Pancreas (tissue), 10 donors: ENCODE data around the gene CROCC2. TPM values are rescaled to one million over a fixed set of nuclear protein-coding genes. Genes with fewer than 3 reads are reported as not detected.
A peak's percentile ranks its signal among the peaks of the same experiment; 100 is the strongest.

Source experiments
- ATAC-seq, 4 donors: fragments of 200-7000 bp; cut with Tn5 transposase; one replicate each; pipeline versions ENCODE4 v1.8.0 to v1.9.1; 2020; ENCODE audit warnings: mild to moderate bottlenecking in 4 of 4, moderate library complexity in 4 of 4
- DNase-seq, 6 donors: peaks; one replicate each; pipeline ENCODE4 v3.0.0-alpha.2; 2020
- FAIRE-seq: peaks from 2 replicates; lab custom pipeline; 2012; peaks lifted over from hg19 to GRCh38; lab: Jason Lieb, UNC
- H3K27ac ChIP-seq, 4 donors: fragments of 200-600 bp; sonication (generic); 1 replicate in 3 of 4; 2 replicates in 1 of 4; pipeline versions ENCODE4 v1.5.0 to v1.8.0; 2020
- H3K27me3 ChIP-seq, 4 donors: fragments of 200-600 bp; one replicate each; pipeline ENCODE4 v1.8.0; 2021
- H3K36me3 ChIP-seq, 3 donors: fragments of 200-600 bp; sonication (generic) in 1 of 3; one replicate each; pipeline versions ENCODE4 v1.5.0 to v1.8.0; 2020 to 2021
- H3K4me1 ChIP-seq, 3 donors: fragments of 200-600 bp; one replicate each; pipeline ENCODE4 v1.8.0; 2021
- H3K4me3 ChIP-seq, 4 donors: fragments of 200-600 bp; sonication (generic) in 2 of 4; one replicate each; pipeline versions ENCODE4 v1.5.0 to v1.8.0; 2020 to 2021
- H3K9me3 ChIP-seq, 4 donors: fragments of 200-600 bp; one replicate each; pipeline ENCODE4 v1.8.0; 2021
- WGBS, 2 donors: extraction: QIAGEN DNeasy Blood & Tissue Kit; methylation state at CpG; one replicate each; pipeline ENCODE4 v1.1.7; 2013; 5-methylcytosine and 5-hydroxymethylcytosine counted together
- intact Hi-C, 3 donors: fragments of 100-400 bp; cut with DNase I; formaldehyde crosslinking; loops; one replicate each; pipeline versions ENCODE4 v1.11.1 to v1.14.2; 2022
- polyA plus RNA-seq, 2 donors: library from polyadenylated mRNA; stranded (reverse); fragments of 200-250 nt; gene quantifications; one replicate each; pipeline ENCODE4 v1.2.3, GENCODE V29; 2013
- total RNA-seq, 6 donors: library from RNA; stranded (reverse); fragmentation: NEBNext Ultra II Directional in 4 of 6; extraction: Animal tissue kit (Norgen Biotek cat#: 25700) in 4 of 6; gene quantifications; one replicate each; pipeline versions ENCODE4 v1.2.1 to v1.2.4, GENCODE V29; 2021 to 2023
- TF ChIP-seq, protein P1 (sequence below), 4 donors: fragments of 200-600 bp; sonication (generic) in 3 of 4; IDR thresholded peaks; one replicate each; pipeline versions ENCODE4 v1.5.0 to v1.8.0; 2021; ENCODE audit warnings: antibody characterized with exemption in 4 of 4
- donor health status: healthy with polysubstance abuse.
- donor health status: DM: no; HTN: no; CAD: no; lungs with moderate emphysema.
- donor health status: DM: no; HTN: no; CAD: no.
- donor health status: control.
- donor health status: control.
- donor health status: Bipolar disorder and iron deficiency.
- donor health status: DM: yes; HTN: yes; CAD: no.
- donor health status: DM: no; HTN: no; CAD: no.
- donor health status: DM: no; HTN: no; CAD: no.
- donor health status: DM: yes; HTN: yes; CAD: no.

The CROCC2 gene
- total and polyA plus RNA-seq, 8 donors, result 0.04 to 0.05 (median 0.04) TPM; not detected in 5

DNA sequence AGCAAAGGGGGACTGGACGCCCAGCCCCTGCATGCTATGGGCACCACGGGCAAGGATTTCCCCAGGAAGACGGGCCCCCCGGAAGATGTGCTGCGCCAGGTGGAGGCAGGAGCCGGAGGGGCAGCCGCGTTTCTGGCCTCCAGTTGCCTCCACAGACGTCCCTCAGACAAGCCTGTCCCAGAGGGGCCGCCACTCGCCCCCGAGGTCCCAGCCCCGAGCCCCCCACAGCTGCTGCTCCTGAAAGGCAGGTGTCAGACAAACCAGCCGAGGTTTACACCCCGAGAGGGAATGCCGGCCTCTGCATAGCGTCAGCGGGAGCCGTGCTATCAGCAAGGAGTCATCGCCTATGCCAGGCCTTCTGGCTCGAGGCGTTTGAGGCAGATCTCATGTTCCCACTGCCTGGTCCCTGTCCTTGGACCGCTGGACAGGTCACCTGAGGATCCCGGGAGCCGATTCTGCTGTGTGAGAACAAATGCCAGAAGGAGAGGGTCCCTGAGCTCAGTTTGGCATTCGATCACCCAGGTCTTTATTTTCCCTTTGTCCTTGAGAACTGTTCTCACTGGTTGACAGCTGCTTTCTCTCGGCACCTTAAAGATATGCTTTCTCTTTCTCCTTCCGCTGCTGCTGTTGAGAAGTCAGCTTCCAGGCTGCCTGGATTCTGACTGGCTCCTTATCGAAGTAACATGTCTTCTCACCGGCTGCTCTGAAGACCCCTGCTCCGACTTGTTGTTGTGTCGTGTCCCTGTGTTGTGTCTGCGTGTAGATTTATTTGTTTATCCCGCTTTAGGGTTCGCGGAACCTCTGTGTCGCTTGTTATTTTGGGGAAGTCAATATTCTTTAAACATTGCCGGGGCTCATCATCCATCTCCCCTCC is 20.6 kb downstream of the CROCC2 start:
- intact Hi-C loops, result no loop called here
- H3K27ac ChIP-seq, result no peak overlapping the region
- WGBS, 2 donors, result 44 to 48% methylated on average over 38 of the region's 38 CpGs
- peak in 5 of 6 donors; percentile 16 to 73 (median 50) for DNase-seq
- no peaks in the 10 kb centered on the region for H3K36me3 ChIP-seq
- ATAC-seq, result peak; percentile 67 to 83 (median 76)
- H3K9me3 ChIP-seq, result no peaks in the 10 kb centered on the region
- H3K27me3 ChIP-seq, result no peaks in the 10 kb centered on the region
- TF ChIP-seq, protein P1, sequence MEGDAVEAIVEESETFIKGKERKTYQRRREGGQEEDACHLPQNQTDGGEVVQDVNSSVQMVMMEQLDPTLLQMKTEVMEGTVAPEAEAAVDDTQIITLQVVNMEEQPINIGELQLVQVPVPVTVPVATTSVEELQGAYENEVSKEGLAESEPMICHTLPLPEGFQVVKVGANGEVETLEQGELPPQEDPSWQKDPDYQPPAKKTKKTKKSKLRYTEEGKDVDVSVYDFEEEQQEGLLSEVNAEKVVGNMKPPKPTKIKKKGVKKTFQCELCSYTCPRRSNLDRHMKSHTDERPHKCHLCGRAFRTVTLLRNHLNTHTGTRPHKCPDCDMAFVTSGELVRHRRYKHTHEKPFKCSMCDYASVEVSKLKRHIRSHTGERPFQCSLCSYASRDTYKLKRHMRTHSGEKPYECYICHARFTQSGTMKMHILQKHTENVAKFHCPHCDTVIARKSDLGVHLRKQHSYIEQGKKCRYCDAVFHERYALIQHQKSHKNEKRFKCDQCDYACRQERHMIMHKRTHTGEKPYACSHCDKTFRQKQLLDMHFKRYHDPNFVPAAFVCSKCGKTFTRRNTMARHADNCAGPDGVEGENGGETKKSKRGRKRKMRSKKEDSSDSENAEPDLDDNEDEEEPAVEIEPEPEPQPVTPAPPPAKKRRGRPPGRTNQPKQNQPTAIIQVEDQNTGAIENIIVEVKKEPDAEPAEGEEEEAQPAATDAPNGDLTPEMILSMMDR (IDR thresholded peaks at IDR 0.05), result no peak
- H3K4me3 ChIP-seq, result peak overlapping the region in 1 of 4 donors; percentile 12
- no peaks in the 10 kb centered on the region for H3K4me1 ChIP-seq
- FAIRE-seq, result no peak

DNA sequence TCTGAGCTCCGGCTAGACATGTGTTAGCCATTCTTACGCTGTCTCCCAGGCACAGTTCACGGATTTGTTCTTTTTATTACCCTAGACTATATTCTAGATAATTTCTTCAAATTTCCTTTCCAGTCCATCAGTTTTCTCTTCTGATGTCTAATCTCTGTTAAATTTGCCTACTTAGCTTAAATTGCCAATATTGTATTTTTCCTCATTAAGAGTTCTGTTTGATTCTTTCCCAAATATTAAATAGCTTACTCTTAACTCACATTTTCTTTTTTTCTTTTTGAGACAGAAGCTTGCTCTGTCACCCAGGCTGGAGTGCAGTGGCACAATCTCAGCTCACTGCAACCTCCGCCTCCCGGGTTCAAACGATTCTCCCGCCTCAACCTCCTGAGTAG is 21.2 kb downstream of the CROCC2 start:
- 86 to 91% methylated on average over 7 of the region's 7 CpGs for WGBS, 2 donors
- intact Hi-C loops, result no loop called here
- Histone ChIP-seq H3K27ac (no peak overlapping the region), H3K4me1 (no peaks in the 10 kb centered on the region), H3K27me3 (no peaks in the 10 kb centered on the region), H3K4me3 (no peak overlapping the region), H3K9me3 (no peaks in the 10 kb centered on the region), H3K36me3 (no peaks in the 10 kb centered on the region)
- no peak for FAIRE-seq
- no peak for DNase-seq
- no peak for ATAC-seq
- TF ChIP-seq, protein P1 (IDR thresholded peaks at IDR 0.05), result no peak

DNA sequence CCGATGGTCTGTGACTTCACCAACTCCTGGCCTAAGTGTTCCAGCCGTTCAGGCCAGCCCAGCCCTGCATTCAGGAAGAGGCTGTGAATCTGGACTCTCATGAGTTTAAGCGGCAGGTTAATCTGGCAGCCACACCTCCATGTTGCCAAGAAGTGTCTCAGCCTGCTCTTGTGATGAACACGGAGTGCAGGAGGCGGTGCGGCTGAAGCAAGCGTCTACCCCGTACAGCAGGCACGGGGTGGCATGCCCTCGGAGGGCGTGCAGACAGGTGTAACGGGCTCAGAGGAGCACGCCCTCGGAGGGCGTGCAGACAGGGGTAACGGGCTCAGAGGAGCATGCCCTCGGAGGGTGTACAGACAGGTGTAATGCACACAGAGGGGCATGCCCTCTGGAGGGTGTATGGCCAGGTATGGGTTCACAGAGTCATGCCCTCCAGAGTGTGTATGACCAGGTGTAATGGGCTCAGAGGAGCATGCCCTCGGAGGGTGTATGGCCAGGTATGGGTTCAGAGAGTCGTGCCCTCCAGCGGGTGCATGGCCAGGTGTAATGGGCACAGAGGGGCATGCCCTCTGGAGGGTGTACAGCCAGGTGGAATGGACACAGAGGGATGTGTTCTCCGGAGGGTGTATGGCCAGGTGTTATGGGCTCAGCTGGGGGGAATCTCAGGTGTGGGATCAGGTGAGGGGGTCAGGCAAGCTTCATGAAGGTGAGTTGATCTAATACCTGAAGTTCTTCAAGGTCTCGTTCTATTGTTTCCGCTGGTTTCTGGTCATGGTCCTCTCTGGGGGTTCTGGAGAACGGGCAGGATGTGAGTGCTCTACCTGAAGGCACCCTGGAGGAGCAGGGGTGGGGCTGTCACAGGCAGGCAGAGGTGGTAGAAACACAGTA is 22.6 kb downstream of the CROCC2 start:
- 87 to 93% methylated on average over 24 of the region's 24 CpGs for WGBS, 2 donors
- DNase-seq (peak in 3 of 6 donors; percentile 5 to 40 (median 8)), ATAC-seq (no peak), FAIRE-seq (no peak)
- no peaks in the 10 kb centered on the region for H3K9me3 ChIP-seq
- H3K36me3 ChIP-seq, result no peaks in the 10 kb centered on the region
- H3K27ac ChIP-seq, result no peak overlapping the region
- TF ChIP-seq, protein P1 (IDR thresholded peaks at IDR 0.05), result no peak
- no peaks in the 10 kb centered on the region for H3K27me3 ChIP-seq
- intact Hi-C loops, result no loop called here
- no peaks in the 10 kb centered on the region for H3K4me1 ChIP-seq
- no peak overlapping the region for H3K4me3 ChIP-seq

DNA sequence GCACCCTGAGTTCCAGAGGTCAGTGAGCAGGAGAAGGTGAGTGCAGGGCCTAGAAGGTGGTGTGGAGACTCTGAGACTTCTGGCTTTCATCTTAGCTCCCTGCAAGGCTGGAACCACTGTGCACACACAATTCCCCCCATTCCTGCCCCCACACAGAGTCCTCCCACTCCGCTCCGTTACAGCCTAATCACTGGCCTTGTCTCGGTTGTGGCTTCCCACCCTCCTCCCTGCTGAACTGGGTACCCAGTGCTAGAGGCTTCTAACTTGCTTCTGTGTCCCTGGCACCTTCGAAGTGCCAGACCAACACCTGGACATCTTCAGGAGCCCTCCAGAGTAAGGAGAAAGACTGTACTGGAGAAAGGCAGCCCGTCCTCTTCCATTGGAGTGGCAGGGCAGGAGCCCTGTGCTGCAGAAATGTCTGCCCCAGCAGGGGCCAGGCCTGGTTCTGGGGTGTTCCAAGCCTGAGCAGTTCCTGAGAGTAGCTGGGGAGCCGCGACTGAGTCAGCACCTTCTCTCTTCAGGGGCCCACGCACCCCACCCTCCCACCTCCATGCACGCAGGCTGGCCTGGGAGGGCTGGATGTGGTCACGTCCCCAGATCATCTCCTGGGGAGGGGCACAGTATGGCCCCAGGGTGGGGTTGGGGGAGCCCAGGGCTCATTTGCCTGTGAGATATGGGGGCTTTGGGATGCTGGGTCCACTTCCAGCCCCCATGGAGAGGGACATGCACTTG is 23.4 kb downstream of the CROCC2 start:
- TF ChIP-seq, protein P1 (IDR thresholded peaks at IDR 0.05), result no peak
- Histone ChIP-seq H3K4me3 (no peak overlapping the region), H3K9me3 (no peaks in the 10 kb centered on the region), H3K4me1 (no peaks in the 10 kb centered on the region), H3K36me3 (no peaks in the 10 kb centered on the region), H3K27me3 (no peaks in the 10 kb centered on the region), H3K27ac (no peak overlapping the region)
- FAIRE-seq (no peak), ATAC-seq (no peak), DNase-seq (peak in 3 of 6 donors; percentile 4 to 42 (median 11))
- WGBS, 2 donors, result 74 to 82% methylated on average over 10 of the region's 10 CpGs
- intact Hi-C loops, result no loop called here
